ENCODE data around the gene ATPAF1.
"Not testable (repeated sequence)": the region's sequence is repeated elsewhere in the genome, so short reads cannot be mapped to it uniquely, and the experiment has no call there.

ATPAF1 gene

GRCh38 chr1:46679789-46680573 is 11.8 kb upstream of the ATPAF1 start:
- no peak for DNase-seq

GRCh38 chr1:46677339-46677738 is 9.2 kb upstream of the ATPAF1 start:
- DNase-seq: no peak

- DNase-seq: no peak
Measured at GRCh38 chr1:46676531-46676930, 8.4 kb upstream of the ATPAF1 start.

- no peak for DNase-seq
Measured at GRCh38 chr1:46675549-46676314, 7.6 kb upstream of the ATPAF1 start.

- DNase-seq: no peak
Measured at GRCh38 chr1:46673749-46674182, 5.6 kb upstream of the ATPAF1 start.

GRCh38 chr1:46672696-46673095 is 4.5 kb upstream of the ATPAF1 start:
- no peak for DNase-seq

- DNase-seq: no peak
Measured at GRCh38 chr1:46671554-46671953, 3.4 kb upstream of the ATPAF1 start, which contains the start of gene TEX38. TSS of gene TEX38 (plus strand) at chr1:46671854. CDS start at chr1:46671935, 81 bp downstream.

- DNase-seq: no peak
Measured at GRCh38 chr1:46670134-46670533, 2.0 kb upstream of the ATPAF1 start.

- DNase-seq: no peak
Measured at GRCh38 chr1:46665983-46666382, 2.2 kb downstream of the ATPAF1 start.

- not testable (repeated sequence) for DNase-seq
Measured at GRCh38 chr1:46662919-46663318, 5.2 kb downstream of the ATPAF1 start.

GRCh38 chr1:46660116-46660515 is 8.0 kb downstream of the ATPAF1 start:
- not testable (repeated sequence) for DNase-seq

GRCh38 chr1:46659307-46659870 is 8.8 kb downstream of the ATPAF1 start:
- DNase-seq: no peak

GRCh38 chr1:46657775-46658174 is 10.4 kb downstream of the ATPAF1 start:
- no peak for DNase-seq

- no peak for DNase-seq
Measured at GRCh38 chr1:46656643-46657042, 11.5 kb downstream of the ATPAF1 start.

- no peak for DNase-seq
Measured at GRCh38 chr1:46655848-46656247, 12.3 kb downstream of the ATPAF1 start.

GRCh38 chr1:46654698-46655097 is 13.5 kb downstream of the ATPAF1 start:
- DNase-seq: not testable (repeated sequence)

GRCh38 chr1:46654012-46654411 is 14.2 kb downstream of the ATPAF1 start:
- DNase-seq: no peak

GRCh38 chr1:46653405-46653958 is 14.7 kb downstream of the ATPAF1 start:
- DNase-seq: no peak

- no peak for DNase-seq
Measured at GRCh38 chr1:46652321-46653100, 15.7 kb downstream of the ATPAF1 start.

GRCh38 chr1:46651152-46651551 is 17.0 kb downstream of the ATPAF1 start:
- not testable (repeated sequence) for DNase-seq

- no peak for DNase-seq
Measured at GRCh38 chr1:46650491-46650890, 17.7 kb downstream of the ATPAF1 start.

GRCh38 chr1:46649764-46650163 is 18.4 kb downstream of the ATPAF1 start:
- DNase-seq: no peak

GRCh38 chr1:46647611-46648010 is 20.6 kb downstream of the ATPAF1 start:
- no peak for DNase-seq

All from NCI-H1105 (cell line).